HEK293 (cell line): Measurements from ENCODE around the gene L2HGDH.

Experiments used
- CTCF ChIA-PET: fragments of 350-600 bp; formaldehyde crosslinking; extraction: SDS; loops from one replicate; lab custom pipeline; 2021; ENCODE audit warnings: antibody characterized with exemption; lab: Yijun Ruan, JAX
- POLR2A ChIA-PET: fragments of 300-600 bp; formaldehyde crosslinking; extraction: SDS; loops from one replicate; lab custom pipeline; 2020; ENCODE audit warnings: antibody characterized with exemption, inconsistent platforms; lab: Yijun Ruan, JAX
- H3K27ac ChIP-seq: fragments of 200-500 bp; sonication (Bioruptor generic); 2 replicates; pipeline ENCODE4 v1.5.1; 2014; ENCODE audit warnings: low read depth, low read length, control low read depth, inconsistent platforms; ENCODE audit errors: extremely low read depth
- H3K36me3 ChIP-seq, 2 experiments: fragments of 200-500 bp in 1 of 2; sonication (Bioruptor generic) in 1 of 2; 1 replicate in 1 of 2; 2 replicates in 1 of 2; pipeline ENCODE4 v1.5.1; 2014 to 2017; ENCODE audit warnings: inconsistent platforms in 2 of 2, low read length in 2 of 2; ENCODE audit not compliant: control insufficient read depth in 2 of 2, insufficient read depth in 1 of 2
- H3K4me1 ChIP-seq: fragments of 200-500 bp; sonication (Bioruptor generic); 2 replicates; pipeline ENCODE4 v1.5.1; 2014; ENCODE audit warnings: mild to moderate bottlenecking, low read length, inconsistent platforms; ENCODE audit not compliant: control insufficient read depth, insufficient read depth
- H3K4me3 ChIP-seq: 2 replicates; pipeline ENCODE4 v1.5.1; 2011; ENCODE audit warnings: low read depth, mild to moderate bottlenecking, control low read depth, low read length, moderate library complexity
- H3K9me3 ChIP-seq: fragments of 200-500 bp; sonication (Bioruptor generic); 2 replicates; pipeline ENCODE4 v1.5.1; 2014; ENCODE audit warnings: low read depth, low read length, inconsistent platforms; ENCODE audit not compliant: control insufficient read depth, insufficient read depth
- ATF2 ChIP-seq: fragments of 450-650 bp; formaldehyde crosslinking; IDR thresholded peaks from 2 replicates; pipeline ENCODE4 v1.5.1; 2016; ENCODE audit warnings: missing biosample characterization, missing genetic modification characterization, low read depth
- GFI1B ChIP-seq: fragments of 450-650 bp; formaldehyde crosslinking; IDR thresholded peaks from 2 replicates; pipeline ENCODE4 v1.5.1; 2016; ENCODE audit warnings: missing biosample characterization, missing genetic modification characterization
- IKZF3 ChIP-seq: fragments of 450-650 bp; IDR thresholded peaks from 2 replicates; pipeline ENCODE4 v1.5.0; 2018; ENCODE audit warnings: missing biosample characterization, mild to moderate bottlenecking, missing genetic modification characterization, moderate library complexity
- INSM2 ChIP-seq: fragments of 450-650 bp; formaldehyde crosslinking; IDR thresholded peaks from 2 replicates; pipeline ENCODE4 v1.5.1; 2016; ENCODE audit warnings: missing biosample characterization, missing genetic modification characterization
- PRDM10 ChIP-seq: fragments of 450-650 bp; formaldehyde crosslinking; IDR thresholded peaks from 2 replicates; pipeline ENCODE4 v1.5.1; 2016; ENCODE audit warnings: missing biosample characterization, missing genetic modification characterization
- SP7 ChIP-seq: fragments of 450-650 bp; formaldehyde crosslinking; IDR thresholded peaks from 2 replicates; pipeline ENCODE4 v1.5.1; 2016; ENCODE audit warnings: missing biosample characterization, missing genetic modification characterization
- ZNF223 ChIP-seq: fragments of 450-650 bp; formaldehyde crosslinking; IDR thresholded peaks from 2 replicates; pipeline ENCODE4 v1.5.1; 2016; ENCODE audit warnings: missing biosample characterization, missing genetic modification characterization
- ZNF292 ChIP-seq: fragments of 450-650 bp; formaldehyde crosslinking; IDR thresholded peaks from 2 replicates; pipeline ENCODE4 v1.5.1; 2016; ENCODE audit warnings: low read depth, missing biosample characterization, missing genetic modification characterization, borderline replicate concordance
- ZNF398 ChIP-seq: fragments of 450-650 bp; formaldehyde crosslinking; IDR thresholded peaks from 2 replicates; pipeline ENCODE4 v1.5.1; 2017; ENCODE audit warnings: missing biosample characterization, missing genetic modification characterization
- ZNF423 ChIP-seq: fragments of 450-650 bp; formaldehyde crosslinking; IDR thresholded peaks from 2 replicates; pipeline ENCODE4 v1.5.1; 2016; ENCODE audit warnings: missing biosample characterization, missing genetic modification characterization
- ZNF514 ChIP-seq: fragments of 450-650 bp; formaldehyde crosslinking; IDR thresholded peaks from 2 replicates; pipeline ENCODE4 v1.5.1; 2016; ENCODE audit warnings: missing biosample characterization, missing genetic modification characterization
- ZNF521 ChIP-seq: fragments of 450-650 bp; formaldehyde crosslinking; IDR thresholded peaks from 2 replicates; pipeline ENCODE4 v1.5.1; 2017; ENCODE audit warnings: missing biosample characterization, mild to moderate bottlenecking, missing genetic modification characterization
- ZNF548 ChIP-seq: fragments of 450-650 bp; formaldehyde crosslinking; IDR thresholded peaks from 2 replicates; pipeline ENCODE4 v1.5.1; 2016; ENCODE audit warnings: missing biosample characterization, missing genetic modification characterization
- ZNF549 ChIP-seq: fragments of 450-650 bp; IDR thresholded peaks from 2 replicates; pipeline ENCODE4 v1.5.1; 2018; ENCODE audit warnings: missing biosample characterization, missing genetic modification characterization, mild to moderate bottlenecking, inconsistent platforms, moderate library complexity
- ZNF558 ChIP-seq: fragments of 450-650 bp; formaldehyde crosslinking; IDR thresholded peaks from 2 replicates; pipeline ENCODE4 v1.5.1; 2016; ENCODE audit warnings: missing biosample characterization, missing genetic modification characterization
- ZNF701 ChIP-seq: fragments of 450-650 bp; formaldehyde crosslinking; IDR thresholded peaks from 2 replicates; pipeline ENCODE4 v1.5.1; 2016; ENCODE audit warnings: missing biosample characterization, missing genetic modification characterization
- ZNF785 ChIP-seq: fragments of 450-650 bp; formaldehyde crosslinking; IDR thresholded peaks from 2 replicates; pipeline ENCODE4 v1.5.1; 2016; ENCODE audit warnings: missing biosample characterization, missing genetic modification characterization
- TF ChIP-seq, protein P1 (sequence below): fragments of 450-650 bp; formaldehyde crosslinking; IDR thresholded peaks from 2 replicates; pipeline ENCODE4 v1.5.1; 2016; ENCODE audit warnings: missing biosample characterization, missing genetic modification characterization

L2HGDH gene

DNA sequence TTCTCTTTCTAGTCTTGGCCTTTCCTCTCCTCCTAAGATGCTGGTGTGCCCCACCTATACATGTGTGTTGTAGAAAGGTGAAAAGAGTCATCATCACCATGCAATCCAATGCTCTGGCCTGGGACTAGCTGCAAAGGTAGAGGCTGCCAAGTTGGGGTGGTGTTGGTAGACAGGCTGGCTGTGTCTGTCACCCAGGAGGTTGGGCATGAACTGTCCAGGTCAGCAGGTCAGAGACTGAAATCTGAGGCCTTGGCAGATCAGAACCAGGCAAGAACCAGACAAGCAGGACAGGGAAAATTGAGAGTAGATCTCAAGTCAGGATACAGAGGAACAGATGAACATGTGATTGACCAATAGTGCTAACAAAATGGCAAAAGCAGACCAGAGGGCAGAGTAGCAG, 26.2 kb downstream of the L2HGDH start:
- TF ChIP-seq, protein P1, sequence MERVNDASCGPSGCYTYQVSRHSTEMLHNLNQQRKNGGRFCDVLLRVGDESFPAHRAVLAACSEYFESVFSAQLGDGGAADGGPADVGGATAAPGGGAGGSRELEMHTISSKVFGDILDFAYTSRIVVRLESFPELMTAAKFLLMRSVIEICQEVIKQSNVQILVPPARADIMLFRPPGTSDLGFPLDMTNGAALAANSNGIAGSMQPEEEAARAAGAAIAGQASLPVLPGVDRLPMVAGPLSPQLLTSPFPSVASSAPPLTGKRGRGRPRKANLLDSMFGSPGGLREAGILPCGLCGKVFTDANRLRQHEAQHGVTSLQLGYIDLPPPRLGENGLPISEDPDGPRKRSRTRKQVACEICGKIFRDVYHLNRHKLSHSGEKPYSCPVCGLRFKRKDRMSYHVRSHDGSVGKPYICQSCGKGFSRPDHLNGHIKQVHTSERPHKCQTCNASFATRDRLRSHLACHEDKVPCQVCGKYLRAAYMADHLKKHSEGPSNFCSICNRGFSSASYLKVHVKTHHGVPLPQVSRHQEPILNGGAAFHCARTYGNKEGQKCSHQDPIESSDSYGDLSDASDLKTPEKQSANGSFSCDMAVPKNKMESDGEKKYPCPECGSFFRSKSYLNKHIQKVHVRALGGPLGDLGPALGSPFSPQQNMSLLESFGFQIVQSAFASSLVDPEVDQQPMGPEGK (tag by site-specific recombination), result no peak
- TF ChIP-seq ZNF785 (tag by site-specific recombination) (no peak), ZNF514 (no peak), ZNF549 (tag by site-specific recombination) (no peak)
- ChIA-PET CTCF (no interaction called here), POLR2A (no interaction called here)
- peaks cover 9 to 15% of the 10 kb centered on the region in 2 experiments; a peak in 2 of 3 replicates for H3K36me3 ChIP-seq
- H3K9me3 ChIP-seq, result no peaks in the 10 kb centered on the region
- no peaks in the 10 kb centered on the region for H3K4me1 ChIP-seq
- no peak overlapping the region for H3K4me3 ChIP-seq
- H3K27ac ChIP-seq, result no peak overlapping the region

DNA sequence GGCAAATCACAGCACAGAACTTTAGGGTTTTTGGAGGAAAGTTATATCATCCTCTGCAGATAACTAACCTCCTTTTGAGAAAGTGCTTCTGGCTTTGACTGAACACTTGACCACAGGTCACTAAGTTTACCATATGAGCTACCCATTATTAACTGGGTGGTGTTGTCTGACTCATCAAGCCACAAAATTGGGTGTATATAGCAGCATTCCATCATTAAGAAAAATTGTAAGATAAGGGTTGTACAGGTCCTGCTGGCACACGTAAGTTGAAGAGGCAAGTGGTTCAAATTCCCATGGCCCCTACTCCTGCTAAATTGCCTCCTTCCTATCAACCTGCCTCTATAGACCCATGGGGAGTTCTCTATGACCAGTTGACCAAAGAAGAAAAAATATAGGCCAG, 39.5 kb downstream of the L2HGDH start:
- POLR2A ChIA-PET, result no interaction called here

GRCh38 chr14:50270932-50271331, 41.1 kb downstream of the L2HGDH start:
- H3K36me3 ChIP-seq, result peaks cover 6 to 14% of the 10 kb centered on the region in 2 experiments; a peak in 2 of 3 replicates
- TF ChIP-seq ATF2 (tag by site-specific recombination), result no peak
- TF ChIP-seq ZNF223 (tag by site-specific recombination), result no peak
- TF ChIP-seq, all 188 proteins: peak for 0
- POLR2A ChIA-PET, result no interaction called here
- Histone ChIP-seq H3K9me3 (no peaks in the 10 kb centered on the region), H3K27ac (no peak overlapping the region), H3K4me3 (no peak overlapping the region), H3K4me1 (no peaks in the 10 kb centered on the region)
- CTCF ChIA-PET, result no interaction called here

More for the DNA sequence above, 39.5 kb downstream of the L2HGDH start:
- Histone ChIP-seq H3K4me3 (no peak overlapping the region), H3K36me3 (peaks cover 6 to 19% of the 10 kb centered on the region in 2 experiments; a peak in 2 of 3 replicates), H3K4me1 (no peaks in the 10 kb centered on the region), H3K9me3 (no peaks in the 10 kb centered on the region), H3K27ac (no peak overlapping the region)
- CTCF ChIA-PET, result no interaction called here
- TF ChIP-seq INSM2 (tag by site-specific recombination) (no peak), GFI1B (tag by site-specific recombination) (no peak)

- Histone ChIP-seq H3K36me3 (peaks cover 6 to 18% of the 10 kb centered on the region in 2 experiments), H3K4me1 (0 out of 2 replicates have a peak, but pooled peaks cover 4% of the 10 kb centered on the region), H3K9me3 (no peaks in the 10 kb centered on the region), H3K4me3 (no peak overlapping the region), H3K27ac (no peak overlapping the region)
- ChIA-PET CTCF (no interaction called here), POLR2A (no interaction called here)
- TF ChIP-seq ZNF292 (tag by site-specific recombination) (no peak), ZNF701 (tag by site-specific recombination) (no peak), PRDM10 (tag by site-specific recombination) (no peak), ZNF521 (tag by site-specific recombination) (no peak), IKZF3 (tag by site-specific recombination) (no peak), ZNF548 (no peak), ZNF423 (tag by site-specific recombination) (no peak), ZNF558 (tag by site-specific recombination) (no peak), ZNF398 (tag by site-specific recombination) (no peak), SP7 (tag by site-specific recombination) (no peak)
Measured at GRCh38 chr14:50265029-50265428, 47.0 kb downstream of the L2HGDH start.
